ENCODE measurements around the gene ITPKC. TPM values are rescaled to one million over a fixed set of nuclear protein-coding genes. Genes with fewer than 3 reads are reported as not detected.

ITPKC gene
- total and polyA plus RNA-seq, 9 of the 15 experiments (the other 6 are each of a cell fraction or from before 2014, with no cell fraction given), result 0.08 to 9.3 (median 5.8) TPM

DNA sequence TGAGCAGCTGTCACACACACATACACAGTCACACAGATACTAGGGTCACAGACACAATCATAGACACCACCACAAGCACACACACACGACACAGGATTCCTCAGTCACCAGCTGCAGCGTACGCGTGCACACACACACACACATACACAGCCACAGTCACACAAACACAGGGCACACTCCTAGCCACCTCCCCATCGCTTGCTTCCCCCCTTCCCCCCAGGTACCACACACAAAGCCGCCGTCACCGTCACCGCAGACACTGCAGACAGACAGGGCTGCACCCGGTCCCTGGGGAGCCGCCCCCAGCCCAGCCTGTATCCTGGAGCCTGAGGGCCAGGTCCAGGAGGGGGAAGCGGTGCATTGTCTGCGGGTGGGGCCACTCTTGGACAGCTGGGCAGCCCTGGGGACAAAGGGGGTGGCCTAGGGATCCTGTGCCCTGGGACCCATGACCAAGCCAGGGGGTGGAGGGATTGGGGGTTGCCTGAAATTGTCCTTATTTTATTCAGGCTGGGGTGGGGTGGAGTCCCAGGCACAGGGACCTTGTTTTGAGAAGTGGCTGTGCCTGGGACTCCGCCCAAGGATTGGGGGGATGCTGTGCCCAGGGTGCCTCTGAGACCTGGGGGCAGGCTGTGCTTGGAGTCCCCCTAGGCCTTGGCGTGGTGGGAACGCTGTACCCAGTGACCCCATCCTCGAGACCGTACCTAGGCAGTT is 27.4 kb upstream of the ITPKC start (continued):
- TF ChIP-seq CREB1 (IDR thresholded peaks at IDR 0.05) (peak; percentile 24; the same call in 1 of the 2 replicates), CREB1 (CRISPR knock-in tag; IDR thresholded peaks at IDR 0.05) (peak; percentile 24), STAG1 (CRISPR knock-in tag; IDR thresholded peaks at IDR 0.05; ENCODE audit: borderline replicate concordance) (no peak), FOXK2 (conservative IDR thresholded peaks at IDR 0.05 in 1 of 2, IDR thresholded peaks at IDR 0.05 in 1 of 2; ENCODE audit: low read depth in 2 of 2) (peak; percentile 7 to 28; a peak in 1 of 4 replicates), POLR2AphosphoS5 (IDR thresholded peaks at IDR 0.05; ENCODE audit: control insufficient read depth, insufficient read depth, low read depth, low read length) (no peak), TOE1 (IDR thresholded peaks at IDR 0.05; ENCODE audit: borderline replicate concordance) (0 out of 2 replicates have a peak, but pooled peaks have one; percentile 16), TOE1 (CRISPR knock-in tag; IDR thresholded peaks at IDR 0.05; ENCODE audit: borderline replicate concordance, low read depth) (no peak), ZNF217 (CRISPR knock-in tag; IDR thresholded peaks at IDR 0.05) (no peak), BRD9 (IDR thresholded peaks at IDR 0.05; ENCODE audit: low read depth, partially characterized antibody) (no peak), PRMT5 (CRISPR knock-in tag; IDR thresholded peaks at IDR 0.05) (no peak), ZNF76 (CRISPR knock-in tag; IDR thresholded peaks at IDR 0.05; ENCODE audit: borderline replicate concordance) (no peak), ZNF282 (CRISPR knock-in tag; IDR thresholded peaks at IDR 0.05) (no peak), TBL1XR1 (IDR thresholded peaks at IDR 0.05; ENCODE audit: low read length in 2 of 2) (no peak), POLR2G (IDR thresholded peaks at IDR 0.05; ENCODE audit: low read depth, low read length) (peak; percentile 68), STAT5A (IDR thresholded peaks at IDR 0.05; ENCODE audit: borderline replicate concordance, low read length) (no peak), GABPB1 (CRISPR knock-in tag; IDR thresholded peaks at IDR 0.05) (no peak), SMARCA4 (IDR thresholded peaks at IDR 0.05) (0 out of 2 replicates have a peak, but pooled peaks have one; percentile 31)
- TF ChIP-seq, protein P1, sequence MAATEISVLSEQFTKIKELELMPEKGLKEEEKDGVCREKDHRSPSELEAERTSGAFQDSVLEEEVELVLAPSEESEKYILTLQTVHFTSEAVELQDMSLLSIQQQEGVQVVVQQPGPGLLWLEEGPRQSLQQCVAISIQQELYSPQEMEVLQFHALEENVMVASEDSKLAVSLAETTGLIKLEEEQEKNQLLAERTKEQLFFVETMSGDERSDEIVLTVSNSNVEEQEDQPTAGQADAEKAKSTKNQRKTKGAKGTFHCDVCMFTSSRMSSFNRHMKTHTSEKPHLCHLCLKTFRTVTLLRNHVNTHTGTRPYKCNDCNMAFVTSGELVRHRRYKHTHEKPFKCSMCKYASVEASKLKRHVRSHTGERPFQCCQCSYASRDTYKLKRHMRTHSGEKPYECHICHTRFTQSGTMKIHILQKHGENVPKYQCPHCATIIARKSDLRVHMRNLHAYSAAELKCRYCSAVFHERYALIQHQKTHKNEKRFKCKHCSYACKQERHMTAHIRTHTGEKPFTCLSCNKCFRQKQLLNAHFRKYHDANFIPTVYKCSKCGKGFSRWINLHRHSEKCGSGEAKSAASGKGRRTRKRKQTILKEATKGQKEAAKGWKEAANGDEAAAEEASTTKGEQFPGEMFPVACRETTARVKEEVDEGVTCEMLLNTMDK (IDR thresholded peaks at IDR 0.05; ENCODE audit: borderline replicate concordance, insufficient read depth, low read depth, low read length, poor library complexity, severe bottlenecking), result no peak
- TF ChIP-seq, protein P2, sequence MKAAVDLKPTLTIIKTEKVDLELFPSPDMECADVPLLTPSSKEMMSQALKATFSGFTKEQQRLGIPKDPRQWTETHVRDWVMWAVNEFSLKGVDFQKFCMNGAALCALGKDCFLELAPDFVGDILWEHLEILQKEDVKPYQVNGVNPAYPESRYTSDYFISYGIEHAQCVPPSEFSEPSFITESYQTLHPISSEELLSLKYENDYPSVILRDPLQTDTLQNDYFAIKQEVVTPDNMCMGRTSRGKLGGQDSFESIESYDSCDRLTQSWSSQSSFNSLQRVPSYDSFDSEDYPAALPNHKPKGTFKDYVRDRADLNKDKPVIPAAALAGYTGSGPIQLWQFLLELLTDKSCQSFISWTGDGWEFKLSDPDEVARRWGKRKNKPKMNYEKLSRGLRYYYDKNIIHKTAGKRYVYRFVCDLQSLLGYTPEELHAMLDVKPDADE (conservative IDR thresholded peaks at IDR 0.05; ENCODE audit: control insufficient read depth, low read depth, low read length), result 0 out of 2 replicates have a peak, but pooled peaks have one; percentile 9
- TF ChIP-seq, protein P3, sequence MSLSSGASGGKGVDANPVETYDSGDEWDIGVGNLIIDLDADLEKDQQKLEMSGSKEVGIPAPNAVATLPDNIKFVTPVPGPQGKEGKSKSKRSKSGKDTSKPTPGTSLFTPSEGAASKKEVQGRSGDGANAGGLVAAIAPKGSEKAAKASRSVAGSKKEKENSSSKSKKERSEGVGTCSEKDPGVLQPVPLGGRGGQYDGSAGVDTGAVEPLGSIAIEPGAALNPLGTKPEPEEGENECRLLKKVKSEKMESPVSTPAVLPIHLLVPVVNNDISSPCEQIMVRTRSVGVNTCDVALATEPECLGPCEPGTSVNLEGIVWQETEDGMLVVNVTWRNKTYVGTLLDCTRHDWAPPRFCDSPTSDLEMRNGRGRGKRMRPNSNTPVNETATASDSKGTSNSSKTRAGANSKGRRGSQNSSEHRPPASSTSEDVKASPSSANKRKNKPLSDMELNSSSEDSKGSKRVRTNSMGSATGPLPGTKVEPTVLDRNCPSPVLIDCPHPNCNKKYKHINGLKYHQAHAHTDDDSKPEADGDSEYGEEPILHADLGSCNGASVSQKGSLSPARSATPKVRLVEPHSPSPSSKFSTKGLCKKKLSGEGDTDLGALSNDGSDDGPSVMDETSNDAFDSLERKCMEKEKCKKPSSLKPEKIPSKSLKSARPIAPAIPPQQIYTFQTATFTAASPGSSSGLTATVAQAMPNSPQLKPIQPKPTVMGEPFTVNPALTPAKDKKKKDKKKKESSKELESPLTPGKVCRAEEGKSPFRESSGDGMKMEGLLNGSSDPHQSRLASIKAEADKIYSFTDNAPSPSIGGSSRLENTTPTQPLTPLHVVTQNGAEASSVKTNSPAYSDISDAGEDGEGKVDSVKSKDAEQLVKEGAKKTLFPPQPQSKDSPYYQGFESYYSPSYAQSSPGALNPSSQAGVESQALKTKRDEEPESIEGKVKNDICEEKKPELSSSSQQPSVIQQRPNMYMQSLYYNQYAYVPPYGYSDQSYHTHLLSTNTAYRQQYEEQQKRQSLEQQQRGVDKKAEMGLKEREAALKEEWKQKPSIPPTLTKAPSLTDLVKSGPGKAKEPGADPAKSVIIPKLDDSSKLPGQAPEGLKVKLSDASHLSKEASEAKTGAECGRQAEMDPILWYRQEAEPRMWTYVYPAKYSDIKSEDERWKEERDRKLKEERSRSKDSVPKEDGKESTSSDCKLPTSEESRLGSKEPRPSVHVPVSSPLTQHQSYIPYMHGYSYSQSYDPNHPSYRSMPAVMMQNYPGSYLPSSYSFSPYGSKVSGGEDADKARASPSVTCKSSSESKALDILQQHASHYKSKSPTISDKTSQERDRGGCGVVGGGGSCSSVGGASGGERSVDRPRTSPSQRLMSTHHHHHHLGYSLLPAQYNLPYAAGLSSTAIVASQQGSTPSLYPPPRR (CRISPR knock-in tag; IDR thresholded peaks at IDR 0.05; ENCODE audit: borderline replicate concordance), result no peak
